ENCODE measurements around the gene KIF26B.

Gene KIF26B

GRCh38 chr1:245648749-245649522 lies 494.2 kb downstream of the KIF26B start:
- Histone ChIP-seq H3K9ac (ENCODE audit: low read depth, low read length) (no peak overlapping the region), H3K36me3 (ENCODE audit: insufficient read depth, low read length) (no peaks in the 10 kb centered on the region), H3K9me3 (ENCODE audit: control insufficient read depth, insufficient read depth, low read length) (peaks cover under 1% of the 10 kb centered on the region; the same call in 1 of the 2 replicates), H3K4me1 (ENCODE audit: insufficient read depth, low read length) (peaks cover 7% of the 10 kb centered on the region; the same call in 1 of the 2 replicates)

- no peak overlapping the region for H3K9ac ChIP-seq (ENCODE audit: low read depth, low read length)
- H3K9me3 ChIP-seq (ENCODE audit: control insufficient read depth, insufficient read depth, low read length) = no peaks in the 10 kb centered on the region
- peaks cover 7% of the 10 kb centered on the region; the same call in 1 of the 2 replicates for H3K4me1 ChIP-seq (ENCODE audit: insufficient read depth, low read length)
- H3K36me3 ChIP-seq (ENCODE audit: insufficient read depth, low read length) = no peaks in the 10 kb centered on the region
These were observed 494.9 kb downstream of the KIF26B start for GRCh38 chr1:245649666-245650065.

DNA sequence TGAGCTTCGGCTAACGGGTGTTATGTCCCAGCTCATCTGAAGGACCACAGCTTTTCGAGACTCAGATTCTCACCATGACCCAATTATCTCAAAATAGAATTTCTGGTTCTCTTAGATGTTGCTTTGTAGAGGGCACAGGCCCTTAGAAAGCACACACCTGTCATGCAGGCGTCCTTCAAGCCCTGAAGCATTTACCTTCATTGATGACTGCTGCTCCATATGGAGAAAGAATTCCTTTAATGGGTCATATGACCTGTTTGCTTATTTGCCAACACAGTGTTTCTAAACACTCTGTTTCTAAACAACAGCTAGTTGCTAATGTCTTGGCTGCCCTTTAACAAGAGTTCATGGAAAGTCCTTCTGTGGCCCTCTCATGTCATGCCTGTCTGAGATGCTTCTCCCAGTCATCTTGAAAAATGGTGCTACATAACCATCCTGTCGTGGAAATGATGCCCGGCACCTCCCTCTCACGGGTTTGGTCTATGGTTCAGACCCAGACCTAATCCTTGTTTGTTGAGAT lies 495.7 kb downstream of the KIF26B start:
- H3K4me1 ChIP-seq (ENCODE audit: insufficient read depth, low read length) = peaks cover 7% of the 10 kb centered on the region; the same call in 1 of the 2 replicates
- no peak overlapping the region for H3K9ac ChIP-seq (ENCODE audit: low read depth, low read length)
- no peaks in the 10 kb centered on the region for H3K9me3 ChIP-seq (ENCODE audit: control insufficient read depth, insufficient read depth, low read length)
- no peaks in the 10 kb centered on the region for H3K36me3 ChIP-seq (ENCODE audit: insufficient read depth, low read length)

DNA sequence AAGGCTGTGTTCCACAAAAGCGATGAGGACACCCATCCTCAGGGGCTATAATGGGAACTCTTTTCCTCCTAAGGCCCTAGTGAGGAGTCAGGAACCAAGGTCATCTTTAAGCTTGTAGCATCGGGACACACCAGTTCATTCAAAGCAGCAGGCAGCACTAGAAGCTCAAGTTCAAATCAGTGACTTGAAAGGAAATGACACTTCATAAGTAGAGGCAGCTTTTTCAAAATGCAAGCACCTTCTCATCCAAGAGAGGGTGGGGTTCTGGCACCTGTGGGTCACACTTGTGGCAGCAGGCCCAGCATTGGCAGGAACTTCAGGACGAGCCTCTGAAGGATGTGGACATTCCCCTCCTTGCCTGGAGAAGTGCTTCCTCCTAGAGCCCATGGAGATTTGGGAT lies 496.3 kb downstream of the KIF26B start:
- Histone ChIP-seq H3K9me3 (ENCODE audit: control insufficient read depth, insufficient read depth, low read length) (no peaks in the 10 kb centered on the region), H3K36me3 (ENCODE audit: insufficient read depth, low read length) (no peaks in the 10 kb centered on the region), H3K9ac (ENCODE audit: low read depth, low read length) (no peak overlapping the region), H3K4me1 (ENCODE audit: insufficient read depth, low read length) (peaks cover 7% of the 10 kb centered on the region; the same call in 1 of the 2 replicates)

- Histone ChIP-seq H3K9me3 (ENCODE audit: control insufficient read depth, insufficient read depth, low read length) (no peaks in the 10 kb centered on the region), H3K4me1 (ENCODE audit: insufficient read depth, low read length) (peaks cover 7% of the 10 kb centered on the region; the same call in 1 of the 2 replicates), H3K36me3 (ENCODE audit: insufficient read depth, low read length) (no peaks in the 10 kb centered on the region), H3K9ac (ENCODE audit: low read depth, low read length) (no peak overlapping the region)
These were observed 497.3 kb downstream of the KIF26B start for GRCh38 chr1:245652116-245652515.

DNA sequence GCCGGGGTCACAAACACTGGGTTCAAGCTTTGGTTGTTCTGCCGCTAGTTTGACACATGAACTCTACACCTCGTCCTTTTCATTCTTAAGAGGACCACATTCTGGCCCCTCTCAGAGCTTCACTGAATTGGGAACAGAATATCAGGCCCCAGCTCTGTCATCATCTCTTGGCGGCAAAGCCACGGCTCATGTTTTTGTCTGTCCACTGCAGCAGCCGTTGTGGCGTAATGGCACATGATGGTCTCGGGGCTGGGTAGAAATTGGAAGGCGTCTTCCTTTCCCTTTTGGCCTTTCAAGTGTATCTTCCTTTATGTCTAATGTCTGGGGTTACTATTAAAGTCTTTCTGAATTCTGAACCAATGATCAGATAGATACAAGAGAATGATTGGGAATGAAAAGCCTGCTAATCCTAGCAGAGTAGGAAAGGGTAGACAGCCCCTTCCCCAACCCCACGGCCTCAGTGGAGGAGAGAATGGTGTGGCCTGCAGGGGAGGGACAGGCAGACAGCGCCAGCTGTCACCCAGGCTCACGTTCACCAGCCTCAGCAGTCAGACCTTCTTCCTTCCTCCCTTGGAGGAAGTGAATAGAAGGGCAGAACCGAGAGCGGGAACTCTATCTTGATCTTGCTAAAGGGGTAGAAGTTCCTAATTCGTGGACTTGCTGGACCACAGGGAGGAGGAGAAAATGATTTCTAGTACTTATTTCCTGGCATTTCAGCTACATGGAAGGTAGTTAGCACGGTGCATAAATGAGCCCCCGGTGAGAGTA lies 498.1 kb downstream of the KIF26B start:
- H3K36me3 ChIP-seq (ENCODE audit: insufficient read depth, low read length) = no peaks in the 10 kb centered on the region
- no peak overlapping the region for H3K9ac ChIP-seq (ENCODE audit: low read depth, low read length)
- H3K9me3 ChIP-seq (ENCODE audit: control insufficient read depth, insufficient read depth, low read length) = no peaks in the 10 kb centered on the region
- peaks cover 7% of the 10 kb centered on the region; the same call in 1 of the 2 replicates for H3K4me1 ChIP-seq (ENCODE audit: insufficient read depth, low read length)

DNA sequence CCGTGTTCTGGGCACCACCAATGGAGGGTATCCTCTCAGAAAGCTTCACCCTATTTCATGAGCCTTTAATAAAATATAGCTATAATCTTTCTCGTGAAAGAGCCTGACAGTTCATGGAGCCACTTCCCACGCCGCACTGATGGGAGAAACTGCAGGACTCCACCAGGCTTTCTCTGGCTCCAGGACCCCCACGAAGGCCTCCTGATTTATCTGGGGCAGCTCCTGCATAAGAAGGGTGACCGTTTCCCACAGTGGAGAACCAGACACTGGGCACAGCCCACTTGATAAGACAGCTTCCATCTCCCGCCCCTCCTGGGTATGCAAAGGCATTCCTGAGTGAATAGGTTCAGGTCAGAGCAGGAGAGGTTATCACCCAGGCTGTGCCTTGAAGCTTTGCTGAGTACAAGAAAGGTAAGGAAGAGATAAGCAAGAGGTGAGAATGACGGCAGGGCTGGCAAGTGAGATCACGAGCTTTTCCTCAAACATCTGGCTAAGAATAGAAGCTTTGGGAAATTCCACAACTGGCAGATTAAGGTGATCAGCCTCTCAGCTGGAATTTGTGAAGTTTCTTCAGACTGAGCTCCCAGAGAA lies 499.8 kb downstream of the KIF26B start:
- Histone ChIP-seq H3K36me3 (ENCODE audit: insufficient read depth, low read length) (no peaks in the 10 kb centered on the region), H3K9me3 (ENCODE audit: control insufficient read depth, insufficient read depth, low read length) (no peaks in the 10 kb centered on the region), H3K9ac (ENCODE audit: low read depth, low read length) (no peak overlapping the region), H3K4me1 (ENCODE audit: insufficient read depth, low read length) (peaks cover 3% of the 10 kb centered on the region; the same call in 1 of the 2 replicates)

GRCh38 chr1:245656189-245656717 lies 501.5 kb downstream of the KIF26B start:
- H3K4me1 ChIP-seq (ENCODE audit: insufficient read depth, low read length) = no peaks in the 10 kb centered on the region
- no peaks in the 10 kb centered on the region for H3K9me3 ChIP-seq (ENCODE audit: control insufficient read depth, insufficient read depth, low read length)
- no peak overlapping the region for H3K9ac ChIP-seq (ENCODE audit: low read depth, low read length)
- H3K36me3 ChIP-seq (ENCODE audit: insufficient read depth, low read length) = no peaks in the 10 kb centered on the region

DNA sequence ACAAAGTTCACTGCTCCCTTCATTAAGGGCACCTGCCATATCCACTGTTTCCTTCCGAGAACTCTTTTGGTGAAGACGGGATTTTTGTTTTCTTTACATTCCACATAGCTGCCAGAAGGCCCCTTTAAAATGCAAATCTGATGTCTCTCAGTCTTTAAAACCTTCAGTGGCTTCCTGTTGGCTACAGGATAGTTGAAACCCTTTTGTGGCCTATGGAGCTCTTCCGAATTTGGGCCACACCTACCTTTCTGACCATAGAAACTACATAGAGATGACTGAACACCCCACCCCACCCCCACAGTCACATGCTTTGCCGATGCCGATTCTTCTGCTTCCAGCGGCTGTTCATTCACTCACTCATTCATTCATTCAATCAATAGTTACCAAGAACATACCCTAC lies 502.6 kb downstream of the KIF26B start:
- no peaks in the 10 kb centered on the region for H3K36me3 ChIP-seq (ENCODE audit: insufficient read depth, low read length)
- H3K9ac ChIP-seq (ENCODE audit: low read depth, low read length) = no peak overlapping the region
- H3K4me1 ChIP-seq (ENCODE audit: insufficient read depth, low read length) = no peaks in the 10 kb centered on the region
- H3K9me3 ChIP-seq (ENCODE audit: control insufficient read depth, insufficient read depth, low read length) = no peaks in the 10 kb centered on the region

GRCh38 chr1:245663373-245663772 lies 508.6 kb downstream of the KIF26B start:
- no peak overlapping the region for H3K9ac ChIP-seq (ENCODE audit: low read depth, low read length)
- no peaks in the 10 kb centered on the region for H3K4me1 ChIP-seq (ENCODE audit: insufficient read depth, low read length)
- H3K9me3 ChIP-seq (ENCODE audit: control insufficient read depth, insufficient read depth, low read length) = no peaks in the 10 kb centered on the region
- no peaks in the 10 kb centered on the region for H3K36me3 ChIP-seq (ENCODE audit: insufficient read depth, low read length)

DNA sequence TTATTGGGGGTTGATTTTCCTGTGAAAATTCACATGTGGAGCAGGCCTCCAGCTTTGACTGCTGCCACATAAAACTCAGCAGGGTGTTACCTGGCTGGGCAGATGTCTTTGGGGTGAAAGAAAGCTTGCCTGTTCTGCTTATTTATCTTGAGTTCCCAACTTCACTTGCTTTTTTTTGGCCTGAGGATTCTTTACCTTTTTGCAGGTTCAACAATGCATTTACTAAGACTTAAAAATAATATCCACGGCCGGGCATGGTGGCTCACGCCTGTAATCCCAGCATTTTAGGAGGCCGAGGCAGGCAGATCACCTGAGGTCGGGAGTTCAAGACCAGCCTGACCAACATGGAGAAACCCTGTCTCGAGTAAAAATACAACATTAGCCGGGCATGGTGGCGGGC lies 509.1 kb downstream of the KIF26B start:
- no peak overlapping the region for H3K9ac ChIP-seq (ENCODE audit: low read depth, low read length)
- H3K36me3 ChIP-seq (ENCODE audit: insufficient read depth, low read length) = no peaks in the 10 kb centered on the region
- H3K4me1 ChIP-seq (ENCODE audit: insufficient read depth, low read length) = no peaks in the 10 kb centered on the region
- no peaks in the 10 kb centered on the region for H3K9me3 ChIP-seq (ENCODE audit: control insufficient read depth, insufficient read depth, low read length)

- Histone ChIP-seq H3K36me3 (ENCODE audit: insufficient read depth, low read length) (no peaks in the 10 kb centered on the region), H3K9ac (ENCODE audit: low read depth, low read length) (no peak overlapping the region), H3K9me3 (ENCODE audit: control insufficient read depth, insufficient read depth, low read length) (no peaks in the 10 kb centered on the region), H3K4me1 (ENCODE audit: insufficient read depth, low read length) (no peaks in the 10 kb centered on the region)
These were observed 511.6 kb downstream of the KIF26B start for GRCh38 chr1:245666412-245666811.

- Histone ChIP-seq H3K4me1 (ENCODE audit: insufficient read depth, low read length) (no peaks in the 10 kb centered on the region), H3K9me3 (ENCODE audit: control insufficient read depth, insufficient read depth, low read length) (no peaks in the 10 kb centered on the region), H3K9ac (ENCODE audit: low read depth, low read length) (no peak overlapping the region), H3K36me3 (ENCODE audit: insufficient read depth, low read length) (no peaks in the 10 kb centered on the region)
These were observed 516.6 kb downstream of the KIF26B start for GRCh38 chr1:245671349-245671748.

Data from ES-I3 (cell line).